ENCODE measurements around the gene RPTOR. TPM values are rescaled to one million over a fixed set of nuclear protein-coding genes. Genes with fewer than 3 reads are reported as not detected.

The RPTOR gene
- total and polyA plus RNA-seq, 2 donors: 8.1 to 10.3 TPM

- Histone ChIP-seq H3K9me3 (ENCODE audit: control insufficient read depth in 2 of 2, insufficient read depth in 1 of 2, low read length in 1 of 2) (no peaks in the 10 kb centered on the region), H3K4me1 (ENCODE audit: control insufficient read depth in 2 of 2, insufficient read depth in 2 of 2, low read length in 2 of 2) (peaks cover 0 to 3% of the 10 kb centered on the region in 2 donors), H3K36me3 (ENCODE audit: control insufficient read depth in 2 of 2, insufficient read depth in 2 of 2, low read length in 1 of 2) (no peaks in the 10 kb centered on the region), H3K4me3 (ENCODE audit: low read length in 2 of 2) (no peak overlapping the region), H3K27me3 (ENCODE audit: control insufficient read depth in 2 of 2, insufficient read depth in 1 of 2, low read length in 1 of 2) (peaks cover 0 to 63% of the 10 kb centered on the region in 2 donors), H3K27ac (ENCODE audit: low read depth in 1 of 2, low read length in 1 of 2) (no peak overlapping the region)
- 62% methylated on average over 10 of the region's 10 CpGs for WGBS
- no peak for DNase-seq (ENCODE audit: low read depth in 6 of 9, low spot score in 9 of 9)
Observed at GRCh38 chr17:80520810-80521455, 23.7 kb upstream of the RPTOR start.

DNA sequence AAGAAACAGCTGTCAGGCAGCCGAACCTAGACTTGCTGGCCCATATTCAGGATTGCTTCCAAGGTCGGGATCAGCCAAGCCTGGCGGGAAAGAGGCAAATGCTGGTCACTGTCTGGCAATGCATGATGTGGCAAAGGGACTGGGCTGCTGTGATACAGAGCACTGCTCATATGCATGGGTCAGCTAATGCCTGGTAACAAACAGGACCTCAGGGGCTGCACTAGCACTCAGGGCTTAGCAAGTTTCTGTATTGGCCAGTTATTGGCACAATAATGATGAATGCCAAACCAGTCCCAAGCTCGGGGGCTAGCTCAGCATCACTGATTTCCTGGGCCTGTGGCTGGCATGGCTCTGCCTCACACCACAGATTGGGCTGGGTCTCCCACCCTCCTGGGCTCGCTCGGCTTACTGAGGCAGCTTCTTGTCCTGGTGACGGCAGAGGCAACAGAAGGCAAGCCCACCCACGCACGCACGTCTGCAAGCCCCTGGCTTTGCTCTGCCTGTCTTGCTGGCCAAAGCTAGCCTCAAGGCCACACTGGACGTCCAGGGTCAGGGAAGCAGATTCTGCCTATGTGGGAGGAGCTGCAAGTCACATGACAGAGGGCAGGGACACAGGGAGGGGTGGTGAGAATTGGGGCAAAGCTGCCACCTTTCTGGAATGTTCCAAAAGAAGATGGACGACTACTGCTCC, 21.4 kb upstream of the RPTOR start:
- no peak overlapping the region for H3K4me3 ChIP-seq (ENCODE audit: low read length in 2 of 2)
- no peaks in the 10 kb centered on the region for H3K36me3 ChIP-seq (ENCODE audit: control insufficient read depth in 2 of 2, insufficient read depth in 2 of 2, low read length in 1 of 2)
- H3K4me1 ChIP-seq (ENCODE audit: control insufficient read depth in 2 of 2, insufficient read depth in 2 of 2, low read length in 2 of 2): peaks cover 0 to 3% of the 10 kb centered on the region in 2 donors
- no peaks in the 10 kb centered on the region for H3K9me3 ChIP-seq (ENCODE audit: control insufficient read depth in 2 of 2, insufficient read depth in 1 of 2, low read length in 1 of 2)
- peaks cover 0 to 70% of the 10 kb centered on the region in 2 donors for H3K27me3 ChIP-seq (ENCODE audit: control insufficient read depth in 2 of 2, insufficient read depth in 1 of 2, low read length in 1 of 2)
- 91% methylated on average over 12 of the region's 12 CpGs for WGBS
- no peak overlapping the region for H3K27ac ChIP-seq (ENCODE audit: low read depth in 1 of 2, low read length in 1 of 2)
- DNase-seq (ENCODE audit: low read depth in 6 of 9, low spot score in 9 of 9): no peak

DNA sequence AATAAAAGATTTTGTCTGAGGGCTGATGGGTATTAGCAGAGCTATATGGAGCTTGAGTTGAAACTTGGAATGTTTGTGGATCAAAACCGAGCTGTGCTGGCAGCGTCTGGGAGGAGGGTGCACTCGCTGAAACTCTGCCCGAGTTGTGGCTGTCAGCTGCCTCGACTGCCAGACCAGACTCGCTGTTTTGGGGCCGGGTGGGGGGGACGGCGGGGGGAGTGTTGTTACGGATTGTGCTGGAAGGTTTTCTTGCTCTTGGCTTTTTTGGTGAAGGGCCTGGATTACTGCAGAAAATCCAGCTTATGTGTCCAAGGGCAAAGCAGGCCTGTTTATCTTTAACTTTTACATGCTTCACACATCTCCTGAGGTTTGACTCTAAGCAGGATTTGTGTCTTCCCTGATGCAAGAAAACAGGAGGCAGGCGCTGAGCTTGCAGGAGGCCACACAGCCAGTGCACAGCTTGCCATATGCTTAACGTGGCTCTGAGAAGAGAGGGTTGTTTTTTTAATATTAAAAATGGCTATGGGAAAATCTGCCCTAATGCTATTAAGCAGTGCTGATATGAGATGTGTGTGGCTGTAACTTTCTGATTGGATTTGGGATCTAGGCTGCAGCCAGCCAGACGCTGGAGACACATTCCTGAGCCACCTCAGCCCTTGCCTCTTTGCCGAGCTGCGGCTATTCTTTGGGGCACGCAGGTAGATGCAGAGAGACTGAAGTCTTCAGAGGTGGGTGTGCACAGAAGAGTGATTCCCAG, 20.5 kb upstream of the RPTOR start:
- DNase-seq (ENCODE audit: low read depth in 6 of 9, low spot score in 9 of 9): no peak
- no peak overlapping the region for H3K27ac ChIP-seq (ENCODE audit: low read depth in 1 of 2, low read length in 1 of 2)
- WGBS: 81% methylated on average over 16 of the region's 16 CpGs
- H3K4me1 ChIP-seq (ENCODE audit: control insufficient read depth in 2 of 2, insufficient read depth in 2 of 2, low read length in 2 of 2): peaks cover 0 to 3% of the 10 kb centered on the region in 2 donors
- no peaks in the 10 kb centered on the region for H3K36me3 ChIP-seq (ENCODE audit: control insufficient read depth in 2 of 2, insufficient read depth in 2 of 2, low read length in 1 of 2)
- no peaks in the 10 kb centered on the region for H3K9me3 ChIP-seq (ENCODE audit: control insufficient read depth in 2 of 2, insufficient read depth in 1 of 2, low read length in 1 of 2)
- no peak overlapping the region for H3K4me3 ChIP-seq (ENCODE audit: low read length in 2 of 2)
- H3K27me3 ChIP-seq (ENCODE audit: control insufficient read depth in 2 of 2, insufficient read depth in 1 of 2, low read length in 1 of 2): peaks cover 0 to 77% of the 10 kb centered on the region in 2 donors

GRCh38 chr17:80526116-80526910, 18.3 kb upstream of the RPTOR start:
- WGBS: 57% methylated on average over 28 of the region's 28 CpGs
- no peak overlapping the region for H3K27ac ChIP-seq (ENCODE audit: low read depth in 1 of 2, low read length in 1 of 2)

DNA sequence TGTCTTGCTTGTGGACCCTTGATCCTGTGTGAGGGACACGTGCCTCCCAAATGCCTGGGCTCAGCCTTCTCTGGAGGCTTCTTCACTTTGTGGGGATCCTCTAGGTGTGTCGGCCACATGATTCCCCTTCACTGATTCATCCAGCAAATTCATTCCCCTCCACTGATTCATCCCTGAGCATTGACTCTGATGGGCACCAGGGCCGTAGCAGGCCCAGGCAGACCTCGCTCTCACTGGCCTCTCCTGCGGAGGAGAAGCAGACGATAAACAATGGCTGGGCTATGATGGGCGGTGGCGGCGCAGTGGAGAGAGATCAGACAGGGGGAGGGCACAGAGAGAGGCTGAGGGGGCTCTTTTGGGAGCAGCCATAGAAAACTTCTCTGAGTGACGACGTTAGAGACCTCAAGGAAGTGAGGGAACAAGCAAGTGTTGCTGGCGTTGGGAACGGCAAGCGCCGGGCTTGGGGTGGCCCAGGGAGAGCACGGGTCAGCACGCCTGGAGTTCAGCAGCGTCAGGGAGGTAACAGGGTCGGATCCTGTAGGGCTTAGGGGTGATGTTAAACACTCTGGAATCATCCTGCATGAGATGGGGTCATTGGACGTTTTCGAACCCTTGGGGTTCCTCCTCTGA, 17.5 kb upstream of the RPTOR start:
- Histone ChIP-seq H3K4me3 (ENCODE audit: low read length in 2 of 2) (no peak overlapping the region), H3K36me3 (ENCODE audit: control insufficient read depth in 2 of 2, insufficient read depth in 2 of 2, low read length in 1 of 2) (no peaks in the 10 kb centered on the region), H3K4me1 (ENCODE audit: control insufficient read depth in 2 of 2, insufficient read depth in 2 of 2, low read length in 2 of 2) (peaks cover 0 to 3% of the 10 kb centered on the region in 2 donors), H3K27me3 (ENCODE audit: control insufficient read depth in 2 of 2, insufficient read depth in 1 of 2, low read length in 1 of 2) (peaks cover 0 to 64% of the 10 kb centered on the region in 2 donors), H3K27ac (ENCODE audit: low read depth in 1 of 2, low read length in 1 of 2) (no peak overlapping the region), H3K9me3 (ENCODE audit: control insufficient read depth in 2 of 2, insufficient read depth in 1 of 2, low read length in 1 of 2) (no peaks in the 10 kb centered on the region)
- WGBS: 88% methylated on average over 21 of the region's 21 CpGs
- no peak for DNase-seq (ENCODE audit: low read depth in 6 of 9, low spot score in 9 of 9)

More at GRCh38 chr17:80526116-80526910, 18.3 kb upstream of the RPTOR start:
- Histone ChIP-seq H3K4me3 (ENCODE audit: low read length in 2 of 2) (no peak overlapping the region), H3K4me1 (ENCODE audit: control insufficient read depth in 2 of 2, insufficient read depth in 2 of 2, low read length in 2 of 2) (peaks cover 0 to 3% of the 10 kb centered on the region in 2 donors), H3K9me3 (ENCODE audit: control insufficient read depth in 2 of 2, insufficient read depth in 1 of 2, low read length in 1 of 2) (no peaks in the 10 kb centered on the region), H3K36me3 (ENCODE audit: control insufficient read depth in 2 of 2, insufficient read depth in 2 of 2, low read length in 1 of 2) (no peaks in the 10 kb centered on the region), H3K27me3 (ENCODE audit: control insufficient read depth in 2 of 2, insufficient read depth in 1 of 2, low read length in 1 of 2) (peaks cover 0 to 66% of the 10 kb centered on the region in 2 donors)
- no peak for DNase-seq (ENCODE audit: low read depth in 6 of 9, low spot score in 9 of 9)

- no peak for DNase-seq (ENCODE audit: low read depth in 6 of 9, low spot score in 9 of 9)
- no peaks in the 10 kb centered on the region for H3K9me3 ChIP-seq (ENCODE audit: control insufficient read depth in 2 of 2, insufficient read depth in 1 of 2, low read length in 1 of 2)
- no peaks in the 10 kb centered on the region for H3K36me3 ChIP-seq (ENCODE audit: control insufficient read depth in 2 of 2, insufficient read depth in 2 of 2, low read length in 1 of 2)
- 60% methylated on average over 8 of the region's 8 CpGs for WGBS
- H3K27ac ChIP-seq (ENCODE audit: low read depth in 1 of 2, low read length in 1 of 2): no peak overlapping the region
- no peak overlapping the region for H3K4me3 ChIP-seq (ENCODE audit: low read length in 2 of 2)
- peaks cover 0 to 3% of the 10 kb centered on the region in 2 donors for H3K4me1 ChIP-seq (ENCODE audit: control insufficient read depth in 2 of 2, insufficient read depth in 2 of 2, low read length in 2 of 2)
- H3K27me3 ChIP-seq (ENCODE audit: control insufficient read depth in 2 of 2, insufficient read depth in 1 of 2, low read length in 1 of 2): peaks cover 0 to 57% of the 10 kb centered on the region in 2 donors
Observed at GRCh38 chr17:80528536-80528935, 16.1 kb upstream of the RPTOR start.

GRCh38 chr17:80529104-80529903, 15.3 kb upstream of the RPTOR start:
- peak overlapping the region in 1 of 2 donors; percentile 21 for H3K27ac ChIP-seq (ENCODE audit: low read depth in 1 of 2, low read length in 1 of 2)
- H3K27me3 ChIP-seq (ENCODE audit: control insufficient read depth in 2 of 2, insufficient read depth in 1 of 2, low read length in 1 of 2): peaks cover 0 to 55% of the 10 kb centered on the region in 2 donors
- H3K4me1 ChIP-seq (ENCODE audit: control insufficient read depth in 2 of 2, insufficient read depth in 2 of 2, low read length in 2 of 2): peaks cover 0 to 3% of the 10 kb centered on the region in 2 donors
- WGBS: 84% methylated on average over 23 of the region's 23 CpGs
- no peaks in the 10 kb centered on the region for H3K9me3 ChIP-seq (ENCODE audit: control insufficient read depth in 2 of 2, insufficient read depth in 1 of 2, low read length in 1 of 2)
- H3K36me3 ChIP-seq (ENCODE audit: control insufficient read depth in 2 of 2, insufficient read depth in 2 of 2, low read length in 1 of 2): no peaks in the 10 kb centered on the region
- no peak overlapping the region for H3K4me3 ChIP-seq (ENCODE audit: low read length in 2 of 2)
- DNase-seq (ENCODE audit: low read depth in 6 of 9, low spot score in 9 of 9): no peak

DNA sequence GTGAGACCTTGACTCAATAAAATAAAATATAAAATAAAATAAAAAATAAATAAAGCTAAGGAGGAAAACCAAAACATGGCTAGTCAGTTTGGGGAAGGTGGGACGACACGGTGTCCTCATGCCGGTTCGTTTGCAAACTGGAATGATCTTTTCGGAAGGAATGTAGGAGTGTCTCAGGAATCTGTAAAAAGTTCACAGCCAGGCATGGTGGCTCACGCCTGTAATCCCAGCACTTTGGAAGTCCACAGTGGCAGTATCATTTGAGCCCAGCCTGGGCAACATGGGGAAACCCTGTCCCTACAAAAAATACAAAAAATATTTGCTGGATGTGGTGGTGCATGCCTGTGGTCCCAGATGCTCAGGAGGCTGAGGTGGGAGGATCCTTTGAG, 14.7 kb upstream of the RPTOR start:
- H3K4me1 ChIP-seq (ENCODE audit: control insufficient read depth in 2 of 2, insufficient read depth in 2 of 2, low read length in 2 of 2): no peaks in the 10 kb centered on the region
- H3K27ac ChIP-seq (ENCODE audit: low read depth in 1 of 2, low read length in 1 of 2): no peak overlapping the region
- H3K4me3 ChIP-seq (ENCODE audit: low read length in 2 of 2): no peak overlapping the region
- no peak for DNase-seq (ENCODE audit: low read depth in 6 of 9, low spot score in 9 of 9)
- H3K9me3 ChIP-seq (ENCODE audit: control insufficient read depth in 2 of 2, insufficient read depth in 1 of 2, low read length in 1 of 2): no peaks in the 10 kb centered on the region
- peaks cover 0 to 50% of the 10 kb centered on the region in 2 donors for H3K27me3 ChIP-seq (ENCODE audit: control insufficient read depth in 2 of 2, insufficient read depth in 1 of 2, low read length in 1 of 2)
- 87% methylated on average over 6 of the region's 6 CpGs for whole genome bisulfite sequencing
- H3K36me3 ChIP-seq (ENCODE audit: control insufficient read depth in 2 of 2, insufficient read depth in 2 of 2, low read length in 1 of 2): no peaks in the 10 kb centered on the region

All from thymus (tissue), 11 donors.